Endothelial cell of umbilical vein (primary cell): ENCODE measurements around the gene PTTG1IP2. TPM values are rescaled to one million over a fixed set of nuclear protein-coding genes. Genes with fewer than 3 reads are reported as not detected.

Source experiments
- BruUV-seq: library from RNA; stranded (reverse); fragments of 400-500 nt; replicated peaks from 2 replicates; lab custom pipeline; 2021; lab: Mats Ljungman, UMichigan
- CTCF ChIA-PET: fragments of 300-600, 350-600 bp; sonication (Branson Sonifier 250); formaldehyde crosslinking; loops from one replicate; lab custom pipeline; 2021; ENCODE audit warnings: antibody characterized with exemption, inconsistent platforms; lab: Charles Lee
- POLR2A ChIA-PET: fragments of 300-600, 350-600 bp; sonication (Branson Sonifier 250); formaldehyde crosslinking; loops from one replicate; lab custom pipeline; 2021; ENCODE audit warnings: antibody characterized with exemption, inconsistent platforms; lab: Charles Lee
- DNase-seq: peaks from one replicate; pipeline ENCODE4 v3.0.0-alpha.2; 2011; ENCODE audit warnings: low read depth, low spot score
- FAIRE-seq: peaks from 2 replicates; lab custom pipeline; 2011; peaks lifted over from hg19 to GRCh38; lab: Jason Lieb, UNC
- H2AFZ ChIP-seq: 2 replicates; pipeline ENCODE4 v1.6.0; 2012; ENCODE audit warnings: low read depth, low read length, control low read depth, inconsistent platforms
- H3K27ac ChIP-seq: 2 replicates; pipeline ENCODE4 v1.5.1; 2011; ENCODE audit warnings: low read depth, mild to moderate bottlenecking, control low read depth, low read length, moderate library complexity; ENCODE audit not compliant: insufficient read depth
- H3K27me3 ChIP-seq, 2 experiments: 2 replicates each; pipeline versions ENCODE4 v1.6.0 to v1.6.1; 2011; ENCODE audit warnings: low read length in 2 of 2, mixed read lengths in 1 of 2; ENCODE audit not compliant: control insufficient read depth in 2 of 2, insufficient read depth in 2 of 2
- H3K36me3 ChIP-seq, 2 experiments: 2 replicates in 1 of 2; 3 replicates in 1 of 2; pipeline ENCODE4 v1.5.1; 2011; ENCODE audit warnings: low read length in 2 of 2, mild to moderate bottlenecking in 1 of 2, moderate library complexity in 1 of 2; ENCODE audit not compliant: control insufficient read depth in 2 of 2, insufficient read depth in 2 of 2; ENCODE audit errors: extremely low read depth in 1 of 2
- H3K4me1 ChIP-seq: 3 replicates; pipeline ENCODE4 v1.5.1; 2011; ENCODE audit warnings: mild to moderate bottlenecking, low read length; ENCODE audit not compliant: control insufficient read depth, insufficient read depth; ENCODE audit errors: extremely low read depth
- H3K4me2 ChIP-seq: 2 replicates; pipeline ENCODE4 v1.6.1; 2011; ENCODE audit warnings: low read length, control low read depth, mixed read lengths; ENCODE audit not compliant: insufficient read depth
- H3K4me3 ChIP-seq, 3 experiments: fragments of 200-600 bp in 1 of 3; sonication (generic), shearing (Covaris generic) in 1 of 3; replicated peaks in 1 of 3; 2 replicates each; pipeline ENCODE4 v1.5.1; 2011 to 2016; ENCODE audit warnings: control low read depth in 3 of 3, low read length in 3 of 3, mild to moderate bottlenecking in 2 of 3, inconsistent platforms in 1 of 3, low read depth in 1 of 3, moderate library complexity in 1 of 3; ENCODE audit not compliant: insufficient read depth in 1 of 3
- H3K79me2 ChIP-seq: 2 replicates; pipeline ENCODE4 v1.6.0; 2012; ENCODE audit warnings: low read length, inconsistent platforms; ENCODE audit not compliant: control insufficient read depth, insufficient read depth
- H3K9ac ChIP-seq: replicated peaks from 2 replicates; pipeline ENCODE3; 2011; ENCODE audit warnings: low read length, control low read depth; ENCODE audit not compliant: insufficient read depth; ENCODE audit errors: extremely low read depth
- H3K9me1 ChIP-seq: replicated peaks from 3 replicates; pipeline ENCODE4 v1.6.0; 2011; ENCODE audit warnings: mild to moderate bottlenecking, low read length; ENCODE audit not compliant: control insufficient read depth, insufficient read depth; ENCODE audit errors: extremely low read depth
- H3K9me3 ChIP-seq: replicated peaks from 2 replicates; pipeline ENCODE4 v1.5.1; 2012; ENCODE audit warnings: low read length, inconsistent platforms; ENCODE audit not compliant: control insufficient read depth, insufficient read depth
- H4K20me1 ChIP-seq: replicated peaks from 2 replicates; pipeline ENCODE3; 2011; ENCODE audit warnings: mild to moderate bottlenecking, low read length; ENCODE audit not compliant: control insufficient read depth, insufficient read depth; ENCODE audit errors: extremely low read depth
- CTCF ChIP-seq, 2 donors: IDR thresholded peaks; 1 replicate in 1 of 2; 2 replicates in 1 of 2; pipeline ENCODE4 v1.5.1; 2011; ENCODE audit warnings: low read length in 2 of 2, mild to moderate bottlenecking in 2 of 2, moderate library complexity in 2 of 2, control low read depth in 1 of 2, inconsistent platforms in 1 of 2, low read depth in 1 of 2; ENCODE audit not compliant: insufficient read depth in 1 of 2; ENCODE audit errors: extremely low read depth in 1 of 2
- EZH2 ChIP-seq: IDR thresholded peaks from 2 replicates; pipeline ENCODE4 v1.6.1; 2012; ENCODE audit warnings: borderline replicate concordance, low read depth, mild to moderate bottlenecking, moderate library complexity, low read length, inconsistent platforms; ENCODE audit not compliant: severe bottlenecking
- FOS ChIP-seq: IDR thresholded peaks from 2 replicates; pipeline ENCODE4 v1.6.1; 2011; ENCODE audit warnings: mild to moderate bottlenecking, low read length, moderate library complexity, borderline replicate concordance; ENCODE audit not compliant: insufficient read depth
- GATA2 ChIP-seq: IDR thresholded peaks from 2 replicates; pipeline ENCODE4 v1.7.0; 2011; ENCODE audit warnings: low read depth, mild to moderate bottlenecking, moderate library complexity, mixed read lengths, low read length; ENCODE audit not compliant: insufficient read length, insufficient read depth
- JUN ChIP-seq: IDR thresholded peaks from 2 replicates; pipeline ENCODE4 v1.6.1; 2011; ENCODE audit warnings: borderline replicate concordance, low read depth; ENCODE audit not compliant: insufficient read length, insufficient read depth
- MAX ChIP-seq: IDR thresholded peaks from 2 replicates; pipeline ENCODE4 v1.6.1; 2011; ENCODE audit not compliant: insufficient read depth, insufficient read length
- MYC ChIP-seq: IDR thresholded peaks from one replicate; pipeline ENCODE4 v1.6.1; 2011; ENCODE audit warnings: mild to moderate bottlenecking, low read depth, low read length
- POLR2A ChIP-seq: IDR thresholded peaks from 2 replicates; pipeline ENCODE4 v1.6.1; 2012; ENCODE audit warnings: low read depth, mild to moderate bottlenecking, control low read depth, low read length
- POLR2AphosphoS5 ChIP-seq: IDR thresholded peaks from 2 replicates; pipeline ENCODE4 v1.6.1; 2012; ENCODE audit warnings: low read depth, mild to moderate bottlenecking, control low read depth, low read length, moderate library complexity; ENCODE audit not compliant: insufficient read depth
- dilution Hi-C: fragments of 300-500 bp; cut with MboI; formaldehyde crosslinking; loops from one replicate; pipeline ENCODE4 v1.15.0; 2019; ENCODE audit warnings: low sequenced_read_pairs; ENCODE audit not compliant: extremely low pct_ligation_motif_present
- intact Hi-C: fragments of 100-400 bp; cut with micrococcal nuclease; formaldehyde crosslinking; loops from one replicate; pipeline ENCODE4 v1.10.0; 2022
- polyA plus RNA-seq, 4 experiments: library from polyadenylated mRNA; depleted of rRNA in 3 of 4; stranded (reverse) in 3 of 4; unstranded in 1 of 4; fragments of >200 nt; gene quantifications; 2 replicates each; pipeline versions ENCODE4 v1.2.1 to v1.2.3, GENCODE V29; 2011 to 2012; ENCODE audit warnings: missing spikeins in 1 of 4
- total RNA-seq: library from RNA; stranded (reverse); gene quantifications from 2 replicates; pipeline ENCODE4 v1.2.3, GENCODE V29; 2021

The PTTG1IP2 gene
- total and polyA plus RNA-seq, 2 donors (not counting 3 experiments of a cell fraction or from before 2014, with no cell fraction given): not detected

- DNase-seq: no peak
- no peaks in the 10 kb centered on the region for H3K9me3 ChIP-seq
- peaks cover 12 to 15% of the 10 kb centered on the region in 2 experiments for H3K27me3 ChIP-seq
- H3K4me2 ChIP-seq: no peak overlapping the region
- H3K9me1 ChIP-seq: no peaks in the 10 kb centered on the region
- intact Hi-C loops: no loop called here
- no peak overlapping the region for H3K27ac ChIP-seq
- no peaks in the 10 kb centered on the region for H3K36me3 ChIP-seq
- H3K9ac ChIP-seq: no peak overlapping the region
- H2AFZ ChIP-seq: no peak overlapping the region
- H3K79me2 ChIP-seq: no peaks in the 10 kb centered on the region
- POLR2A ChIA-PET: no interaction called here
- no peaks in the 10 kb centered on the region for H3K4me1 ChIP-seq
- CTCF ChIA-PET: interaction anchor here (1.1 to 1.2 kb wide), 2 partner anchors 11 to 89 kb away, joined by 3 read pairs; no protein-coding TSS in a partner anchor
- no peak overlapping the region for H3K4me3 ChIP-seq
- TF ChIP-seq GATA2 (no peak), EZH2 (no peak), JUN (no peak), FOS (no peak), MAX (no peak), MYC (no peak), POLR2AphosphoS5 (no peak), CTCF (IDR thresholded peaks at IDR 0.05; ENCODE audit: extremely low read depth in 1 of 2, insufficient read depth in 1 of 2, low read depth in 1 of 2, low read length in 2 of 2) (no peak), POLR2A (no peak)
- dilution Hi-C loops: no loop called here
- no TSS peak for BruUV-seq
- FAIRE-seq: no peak
- no peaks in the 10 kb centered on the region for H4K20me1 ChIP-seq
Observed at GRCh38 chr7:90540406-90540805, 71.0 kb downstream of the PTTG1IP2 start.
